Skeletal muscle satellite cell (primary cell): ENCODE results near the gene ADAMTS13.
"Not testable (repeated sequence)": the region's sequence is repeated elsewhere in the genome, so short reads cannot be mapped to it uniquely, and the experiment has no call there.

Source experiments
- H3K27me3 ChIP-seq: 2 replicates; pipeline ENCODE4 v1.7.0; 2013; ENCODE audit warnings: low read length; ENCODE audit not compliant: control insufficient read depth, insufficient read depth
- H3K36me3 ChIP-seq: 2 replicates; pipeline ENCODE4 v1.7.0; 2013; ENCODE audit warnings: mild to moderate bottlenecking, control low read depth, low read length; ENCODE audit not compliant: insufficient read depth
- H3K4me1 ChIP-seq: 2 replicates; pipeline ENCODE4 v1.7.0; 2013; ENCODE audit warnings: low read length; ENCODE audit not compliant: control insufficient read depth, insufficient read depth
- H3K4me2 ChIP-seq: 2 replicates; pipeline ENCODE4 v1.7.0; 2013; ENCODE audit warnings: mild to moderate bottlenecking, low read length
- H3K4me3 ChIP-seq: 2 replicates; pipeline ENCODE4 v1.7.0; 2013; ENCODE audit warnings: low read length
- H3K9ac ChIP-seq: 2 replicates; pipeline ENCODE4 v1.7.0; 2013; ENCODE audit warnings: mild to moderate bottlenecking, low read depth, low read length, moderate library complexity
- H3K9me3 ChIP-seq: replicated peaks from 2 replicates; pipeline ENCODE4 v1.7.0; 2013; ENCODE audit warnings: mild to moderate bottlenecking, control low read depth, low read length

ADAMTS13 gene

DNA sequence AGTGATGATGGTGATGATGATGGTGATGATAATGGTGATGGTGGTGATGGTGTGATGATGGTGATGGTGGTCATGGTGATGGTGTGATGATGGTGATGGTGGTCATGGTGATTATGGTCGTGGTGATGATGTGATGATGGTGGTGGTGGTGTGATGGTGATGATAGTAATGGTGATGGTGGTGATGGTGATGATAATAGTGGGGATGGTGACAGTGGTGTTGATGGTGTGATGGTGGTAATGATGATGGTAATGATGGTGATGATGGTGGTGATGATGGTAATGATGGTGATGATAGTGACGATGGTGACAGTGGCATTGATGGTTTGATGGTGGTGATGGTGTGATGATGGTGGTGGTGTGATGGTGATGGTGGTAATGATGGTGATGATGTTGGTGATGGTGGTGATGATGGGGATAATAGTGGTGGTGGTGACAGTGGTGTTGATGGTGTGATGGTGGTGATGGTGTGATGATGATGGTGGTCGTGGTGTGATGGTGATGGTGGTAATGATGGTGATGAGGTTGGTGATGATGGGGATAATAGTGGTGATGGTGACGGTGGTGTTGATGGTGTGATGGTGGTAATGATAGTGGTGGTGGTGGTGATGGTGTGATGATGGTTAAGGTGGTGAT, 39.5 kb upstream of the ADAMTS13 start:
- Histone ChIP-seq H3K4me2 (no peak overlapping the region), H3K4me3 (no peak overlapping the region), H3K4me1 (peaks cover 7% of the 10 kb centered on the region), H3K9ac (no peak overlapping the region), H3K27me3 (no peaks in the 10 kb centered on the region), H3K9me3 (no peaks in the 10 kb centered on the region), H3K36me3 (no peaks in the 10 kb centered on the region)

DNA sequence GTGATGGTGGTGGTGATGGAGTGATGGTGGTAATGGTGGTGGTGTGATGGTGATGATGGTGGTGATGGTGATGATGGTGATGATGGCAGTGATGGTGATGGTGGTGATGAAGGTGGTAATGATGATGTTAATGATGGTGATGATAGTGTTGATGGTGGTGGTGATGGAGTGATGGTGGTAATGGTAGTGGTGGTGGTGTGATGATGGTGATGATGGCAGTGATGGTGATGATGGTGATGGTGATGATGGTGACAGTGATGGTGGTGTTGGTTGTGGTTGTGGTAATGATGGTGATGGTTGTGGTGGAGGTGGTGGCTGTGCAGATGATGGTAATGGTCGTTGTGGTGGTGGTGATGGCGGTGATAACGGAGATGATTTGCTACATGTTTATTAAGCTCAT, 38.7 kb upstream of the ADAMTS13 start:
- Histone ChIP-seq H3K27me3 (no peaks in the 10 kb centered on the region), H3K4me2 (no peak overlapping the region), H3K4me3 (no peak overlapping the region), H3K4me1 (no peaks in the 10 kb centered on the region), H3K9ac (no peak overlapping the region), H3K36me3 (no peaks in the 10 kb centered on the region), H3K9me3 (no peaks in the 10 kb centered on the region)

DNA sequence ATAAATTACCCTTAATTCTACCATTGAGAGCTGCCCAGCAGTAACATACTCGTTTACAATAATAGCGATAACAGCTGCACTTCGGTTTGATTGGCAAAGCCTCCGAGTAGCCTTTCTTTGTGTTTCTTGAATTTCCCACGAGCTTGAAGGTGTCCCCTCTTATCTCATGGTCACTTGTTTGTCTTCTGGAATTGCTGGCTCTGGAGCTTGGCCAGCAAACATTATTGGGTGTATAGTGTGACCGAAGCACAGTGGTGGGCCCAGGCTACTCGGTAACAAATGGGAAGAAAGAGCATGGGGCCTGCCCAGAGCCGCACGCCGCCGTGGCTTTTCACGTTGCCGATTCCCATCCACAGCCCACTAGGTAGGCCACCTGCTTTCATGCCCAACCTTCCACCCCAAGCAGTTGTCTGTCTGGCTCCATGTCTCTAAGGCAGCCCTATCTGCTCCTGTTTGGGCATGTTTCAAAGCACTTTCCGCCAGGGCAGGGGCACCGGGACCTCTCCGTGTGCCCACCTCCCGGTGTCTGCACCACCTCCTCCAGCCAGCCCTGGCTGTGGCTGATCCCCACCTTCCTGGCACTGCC, 37.3 kb upstream of the ADAMTS13 start:
- H3K4me2 ChIP-seq, result no peak overlapping the region
- H3K27me3 ChIP-seq, result peaks cover 6% of the 10 kb centered on the region
- H3K9me3 ChIP-seq, result no peaks in the 10 kb centered on the region
- H3K4me1 ChIP-seq, result no peaks in the 10 kb centered on the region
- H3K9ac ChIP-seq, result no peak overlapping the region
- no peak overlapping the region for H3K4me3 ChIP-seq
- H3K36me3 ChIP-seq, result no peaks in the 10 kb centered on the region

DNA sequence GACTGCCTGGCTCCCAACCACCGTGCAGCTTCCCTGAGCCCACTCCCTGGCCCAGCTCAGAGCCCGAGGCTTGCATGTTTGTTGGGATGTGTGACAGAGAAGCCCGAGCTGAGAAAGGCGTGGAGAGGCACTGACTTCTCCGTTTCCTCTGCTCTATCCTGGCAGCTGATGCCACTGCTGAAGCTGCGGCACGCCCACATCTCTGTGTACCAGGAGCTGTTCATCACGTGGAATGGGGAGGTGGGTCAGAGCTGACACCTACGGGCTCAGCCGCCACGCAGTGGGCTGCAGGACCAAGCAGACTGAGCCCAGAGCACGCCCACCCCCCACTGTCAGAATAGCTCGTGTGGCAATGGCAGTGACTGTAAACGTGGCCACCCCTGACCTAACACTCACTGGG, 36.7 kb upstream of the ADAMTS13 start:
- peaks cover 6% of the 10 kb centered on the region for H3K27me3 ChIP-seq
- no peaks in the 10 kb centered on the region for H3K9me3 ChIP-seq
- no peak overlapping the region for H3K4me3 ChIP-seq
- no peaks in the 10 kb centered on the region for H3K4me1 ChIP-seq
- H3K36me3 ChIP-seq, result no peaks in the 10 kb centered on the region
- H3K9ac ChIP-seq, result no peak overlapping the region
- H3K4me2 ChIP-seq, result no peak overlapping the region

DNA sequence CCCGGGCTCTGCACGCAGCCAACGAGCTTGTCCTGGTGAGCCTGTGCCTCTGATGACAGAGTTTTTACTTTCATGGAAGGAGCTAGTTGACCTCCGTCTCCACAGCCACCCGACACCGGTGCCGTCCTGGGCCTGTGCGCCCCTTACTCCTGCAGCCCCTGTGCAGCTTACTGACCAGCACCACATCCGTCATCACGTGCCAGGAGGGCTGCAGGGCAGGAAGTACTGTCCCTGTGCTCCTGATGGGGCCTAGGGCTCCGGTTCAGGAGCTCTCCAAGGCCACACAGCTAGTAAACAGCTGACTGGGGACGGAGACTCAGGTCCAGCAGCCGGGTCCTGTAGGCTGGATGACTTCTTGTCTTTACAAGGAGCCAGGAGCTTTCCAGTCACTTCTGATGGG, 35.8 kb upstream of the ADAMTS13 start:
- H3K4me2 ChIP-seq, result no peak overlapping the region
- H3K4me1 ChIP-seq, result no peaks in the 10 kb centered on the region
- H3K36me3 ChIP-seq, result no peaks in the 10 kb centered on the region
- H3K27me3 ChIP-seq, result peaks cover 6% of the 10 kb centered on the region
- no peaks in the 10 kb centered on the region for H3K9me3 ChIP-seq
- no peak overlapping the region for H3K9ac ChIP-seq
- H3K4me3 ChIP-seq, result no peak overlapping the region

DNA sequence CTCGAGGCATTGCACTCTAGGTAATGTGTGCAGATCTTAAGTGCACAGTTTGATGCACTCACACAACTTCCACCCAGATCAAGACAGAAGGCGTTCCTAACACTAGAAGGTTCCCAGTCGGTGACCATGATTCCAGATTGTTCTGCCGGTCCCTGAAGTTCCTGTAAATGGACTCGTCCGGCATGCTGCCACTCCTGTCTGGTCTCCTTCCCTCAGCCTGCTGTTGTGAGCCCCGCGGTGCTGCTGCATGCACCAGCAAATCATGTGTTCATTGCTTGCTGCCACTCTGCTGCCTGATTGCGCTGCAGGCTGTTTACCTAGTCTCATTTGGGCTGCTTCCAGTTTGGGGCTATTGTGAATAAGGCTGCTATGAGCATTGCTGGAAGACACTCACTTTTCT, 34.5 kb upstream of the ADAMTS13 start:
- Histone ChIP-seq H3K4me3 (no peak overlapping the region), H3K9me3 (no peaks in the 10 kb centered on the region), H3K4me2 (no peak overlapping the region), H3K36me3 (no peaks in the 10 kb centered on the region), H3K27me3 (peaks cover 6% of the 10 kb centered on the region), H3K9ac (no peak overlapping the region), H3K4me1 (no peaks in the 10 kb centered on the region)

DNA sequence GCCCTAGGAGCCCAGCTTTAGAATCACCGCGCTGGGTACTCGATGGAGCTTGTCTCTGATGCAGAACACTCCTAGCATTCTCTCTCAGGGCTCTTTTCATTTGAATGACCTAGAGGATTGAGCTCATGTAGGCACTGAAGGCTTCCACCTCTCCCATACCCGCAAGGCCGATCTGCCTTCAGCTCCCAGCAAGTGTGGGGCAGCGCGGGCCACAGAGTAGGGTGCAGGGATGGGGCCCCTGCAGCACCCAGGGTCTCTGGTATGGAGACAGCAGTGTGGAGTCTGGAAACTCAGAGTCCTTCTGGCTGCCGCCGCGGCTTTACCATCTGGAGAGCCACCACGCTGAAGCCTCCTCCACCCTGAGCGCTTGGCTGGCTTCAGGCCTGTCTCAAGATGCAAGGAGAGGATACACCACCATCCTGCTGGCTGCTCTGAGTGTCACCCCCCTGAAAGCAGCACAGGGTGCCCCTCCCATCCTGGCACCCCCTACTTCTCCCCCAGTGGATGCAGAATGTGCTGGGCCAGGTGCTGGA, 33.1 kb upstream of the ADAMTS13 start:
- Histone ChIP-seq H3K9ac (no peak overlapping the region), H3K27me3 (peaks cover 12% of the 10 kb centered on the region)

DNA sequence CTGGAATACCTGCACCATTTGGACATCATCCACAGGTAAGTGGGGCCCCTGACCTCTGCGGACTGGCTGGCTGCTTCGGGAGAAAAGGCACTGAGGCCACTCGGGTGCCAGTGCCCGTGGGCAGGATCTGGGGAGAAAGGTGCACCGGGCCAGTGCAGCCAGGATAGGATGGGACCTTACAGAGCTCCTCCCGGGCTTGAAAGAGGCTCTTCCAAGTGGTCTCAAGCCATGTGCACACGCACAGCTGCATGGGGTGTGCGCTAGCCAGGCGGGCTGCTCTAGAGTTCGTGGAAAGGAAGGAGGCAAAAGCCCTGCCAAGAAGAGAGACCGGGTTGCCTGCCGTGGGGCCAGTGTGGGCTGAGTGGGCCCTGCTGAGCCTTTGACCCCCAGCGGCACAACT, 32.6 kb upstream of the ADAMTS13 start:
- Histone ChIP-seq H3K4me1 (no peaks in the 10 kb centered on the region), H3K4me3 (no peak overlapping the region), H3K36me3 (no peaks in the 10 kb centered on the region), H3K9ac (no peak overlapping the region), H3K4me2 (no peak overlapping the region), H3K9me3 (no peaks in the 10 kb centered on the region), H3K27me3 (peaks cover 15% of the 10 kb centered on the region)

More for the DNA sequence above, 33.1 kb upstream of the ADAMTS13 start:
- Histone ChIP-seq H3K36me3 (no peaks in the 10 kb centered on the region), H3K4me1 (no peaks in the 10 kb centered on the region), H3K4me2 (no peak overlapping the region), H3K4me3 (no peak overlapping the region), H3K9me3 (no peaks in the 10 kb centered on the region)

DNA sequence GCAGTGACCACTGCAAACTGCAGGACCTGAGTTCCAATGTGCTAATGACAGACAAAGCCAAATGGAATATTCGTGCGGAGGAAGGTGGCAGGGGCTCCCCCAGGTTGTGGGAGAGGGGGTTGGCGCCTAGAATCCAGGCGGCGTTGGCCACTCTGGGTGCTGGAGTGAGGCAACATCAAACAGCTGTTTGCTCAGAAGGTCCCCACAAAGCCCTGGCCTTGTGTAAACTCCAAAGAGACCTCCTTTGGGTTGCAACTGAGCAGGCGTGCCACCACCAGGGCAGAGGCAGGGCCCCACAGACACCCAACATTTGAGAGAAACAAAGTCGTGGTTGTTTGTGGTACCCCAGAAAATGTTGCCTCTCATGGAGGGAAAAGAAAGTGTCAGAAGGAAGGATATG, 31.5 kb upstream of the ADAMTS13 start:
- Histone ChIP-seq H3K4me2 (no peak overlapping the region), H3K36me3 (no peaks in the 10 kb centered on the region), H3K9ac (no peak overlapping the region), H3K9me3 (no peaks in the 10 kb centered on the region), H3K27me3 (peaks cover 26% of the 10 kb centered on the region), H3K4me3 (no peak overlapping the region), H3K4me1 (no peaks in the 10 kb centered on the region)

DNA sequence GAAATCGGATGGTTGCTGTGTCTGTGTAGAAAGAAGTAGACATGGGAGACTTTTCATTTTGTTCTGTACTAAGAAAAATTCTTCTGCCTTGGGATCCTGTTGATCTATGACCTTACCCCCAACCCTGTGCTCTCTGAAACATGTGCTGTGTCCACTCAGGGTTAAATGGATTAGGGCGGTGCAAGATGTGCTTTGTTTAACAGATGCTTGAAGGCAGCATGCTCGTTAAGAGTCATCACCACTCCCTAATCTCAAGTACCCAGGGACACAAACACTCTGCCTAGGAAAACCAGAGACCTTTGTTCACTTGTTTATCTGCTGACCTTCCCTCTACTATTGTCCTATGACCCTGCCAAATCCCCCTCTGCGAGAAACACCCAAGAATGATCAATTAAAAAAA, 30.7 kb upstream of the ADAMTS13 start:
- H3K4me2 ChIP-seq, H3K9me3 ChIP-seq, H3K4me3 ChIP-seq, H3K36me3 ChIP-seq, H3K4me1 ChIP-seq, H3K9ac ChIP-seq: not testable (repeated sequence)
- H3K27me3 ChIP-seq, result peaks cover 32% of the 10 kb centered on the region

DNA sequence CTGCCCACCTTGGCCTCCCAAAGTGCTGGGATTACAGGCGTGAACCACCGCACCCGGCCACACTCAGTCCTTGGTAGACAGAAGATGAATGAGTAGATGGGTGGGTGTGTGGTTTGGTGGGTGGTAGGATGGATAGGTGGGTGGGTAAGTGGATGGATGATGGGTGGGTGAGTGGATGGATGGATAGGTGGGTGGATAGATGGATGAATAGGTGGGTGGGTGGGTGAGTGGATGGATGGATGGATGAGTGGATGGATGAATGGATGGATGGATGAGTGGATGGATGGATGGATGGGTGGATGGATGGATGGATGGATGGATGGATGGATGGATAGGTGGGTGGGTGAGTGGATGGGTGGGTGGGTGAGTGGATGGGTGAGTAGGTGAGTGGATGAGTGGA, 29.9 kb upstream of the ADAMTS13 start:
- H3K4me1 ChIP-seq, H3K4me2 ChIP-seq, H3K4me3 ChIP-seq, H3K9me3 ChIP-seq, H3K9ac ChIP-seq, H3K36me3 ChIP-seq: not testable (repeated sequence)
- peaks cover 39% of the 10 kb centered on the region for H3K27me3 ChIP-seq

DNA sequence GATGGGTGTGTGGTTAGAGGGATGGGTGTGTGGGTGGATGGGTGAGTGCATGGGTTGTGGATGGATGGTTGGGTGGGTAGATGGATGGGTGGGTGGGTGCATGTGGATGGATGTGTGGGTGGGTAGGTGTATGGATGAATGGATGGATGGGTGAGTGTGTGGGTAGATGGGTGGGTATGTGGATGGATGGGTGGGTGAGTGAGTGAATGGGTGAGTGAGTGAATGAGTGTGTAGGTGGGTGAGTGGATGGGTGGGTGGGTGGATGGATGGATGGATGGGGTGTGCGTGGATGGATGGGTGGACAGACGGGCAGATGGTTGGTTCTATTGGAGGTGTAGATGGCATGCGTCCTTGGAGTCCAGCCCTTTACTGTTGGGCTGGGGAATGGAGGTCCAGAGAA, 28.8 kb upstream of the ADAMTS13 start:
- Histone ChIP-seq H3K36me3 (no peaks in the 10 kb centered on the region), H3K9me3 (no peaks in the 10 kb centered on the region), H3K4me2 (no peak overlapping the region), H3K9ac (no peak overlapping the region), H3K27me3 (peaks cover 50% of the 10 kb centered on the region), H3K4me3 (no peak overlapping the region), H3K4me1 (no peaks in the 10 kb centered on the region)
